ENCODE results near the gene TBC1D1. TPM values are rescaled to one million over a fixed set of nuclear protein-coding genes. Genes with fewer than 3 reads are reported as not detected.

TBC1D1 gene
- total and polyA plus RNA-seq, 2 of the 8 experiments (the other 6 are each of a cell fraction or from before 2014, with no cell fraction given) = 96.9 to 162 TPM

GRCh38 chr4:37980246-37980645, 89.4 kb downstream of the TBC1D1 start:
- DNase-seq (ENCODE audit: low read depth in 1 of 2, low spot score in 2 of 2) (no peak), FAIRE-seq (no peak)
- H2BK15ac ChIP-seq (ENCODE audit: low read length) = no peak overlapping the region
- no peaks in the 10 kb centered on the region for H3K36me3 ChIP-seq (ENCODE audit: control insufficient read depth in 2 of 4, insufficient read depth in 4 of 4, low read length in 3 of 4)
- no peak overlapping the region for H2BK12ac ChIP-seq (ENCODE audit: low read depth, low read length)
- no peak overlapping the region for H3K23ac ChIP-seq (ENCODE audit: insufficient read length)
- H4K5ac ChIP-seq (ENCODE audit: insufficient read length, low read depth, low read length) = no peak overlapping the region
- no peak overlapping the region for H3K4me2 ChIP-seq (ENCODE audit: insufficient read depth in 1 of 2, low read depth in 2 of 2, low read length in 2 of 2)
- no peak overlapping the region for H3K56ac ChIP-seq (replicated peaks; ENCODE audit: insufficient read length, low read depth, low read length)
- no peak overlapping the region for H2AFZ ChIP-seq (ENCODE audit: low read length)
- ChIA-PET CTCF (ENCODE audit: partially characterized antibody) (no interaction called here), POLR2A (ENCODE audit: partially characterized antibody) (interaction anchor here (4.9 kb wide), 1 partner anchor 9 kb away, joined by 26 read pairs; no protein-coding TSS in a partner anchor)
- no peaks in the 10 kb centered on the region for H3K9me3 ChIP-seq (ENCODE audit: insufficient read depth in 2 of 2, low read depth in 1 of 2, low read length in 1 of 2)
- no peak overlapping the region for H2BK5ac ChIP-seq (ENCODE audit: low read depth, low read length)
- H3K4me1 ChIP-seq (replicated peaks in 1 of 4; ENCODE audit: control insufficient read depth in 3 of 4, insufficient read depth in 4 of 4, low read length in 3 of 4) = peaks cover 8 to 22% (median 13%) of the 10 kb centered on the region in 4 experiments; a peak in 6 of 7 replicates
- H3K4ac ChIP-seq (replicated peaks; ENCODE audit: insufficient read length, low read depth, low read length) = no peak overlapping the region
- peaks cover 6 to 7% of the 10 kb centered on the region in 2 experiments for H4K20me1 ChIP-seq (replicated peaks in 1 of 2; ENCODE audit: control insufficient read depth in 1 of 2, insufficient read depth in 2 of 2, low read length in 2 of 2)
- H3K27me3 ChIP-seq (replicated peaks in 1 of 4; ENCODE audit: control insufficient read depth in 3 of 4, extremely low read depth in 1 of 4, insufficient read depth in 3 of 4, low read length in 3 of 4) = no peaks in the 10 kb centered on the region
- no peak overlapping the region for H3K9ac ChIP-seq (replicated peaks in 1 of 4; ENCODE audit: extremely low read depth in 1 of 4, low read depth in 3 of 4, low read length in 3 of 4)
- H4K8ac ChIP-seq (ENCODE audit: extremely low read depth, insufficient read depth, low read length) = no peak overlapping the region
- no peak overlapping the region for H2BK120ac ChIP-seq (replicated peaks; ENCODE audit: low read depth, low read length)
- no peaks in the 10 kb centered on the region for H3K79me1 ChIP-seq (ENCODE audit: low read depth, low read length)
- H3K4me3 ChIP-seq (ENCODE audit: extremely low read depth in 1 of 4, insufficient read depth in 2 of 4, low read depth in 3 of 4, low read length in 4 of 4) = no peak overlapping the region
- no peak overlapping the region for H4K91ac ChIP-seq (replicated peaks; ENCODE audit: insufficient read length, low read length)
- no peak overlapping the region for H3K27ac ChIP-seq (ENCODE audit: low read depth, low read length)
- WGBS, 2 experiments (ENCODE audit: extremely low coverage in 1 of 2, insufficient coverage in 1 of 2, insufficient read length in 1 of 2, insufficient replicate concordance in 2 of 2, low coverage in 1 of 2, low lambda C conversion rate in 2 of 2, missing lambda C conversion rate in 1 of 2) = 100% methylated on average over 1 of the region's 1 CpG; no CpG with 5 or more reads in 1 of the 2 experiments
- no peak overlapping the region for H2BK20ac ChIP-seq (ENCODE audit: low read length)
- H3K14ac ChIP-seq (ENCODE audit: insufficient read length) = no peak overlapping the region
- H3K79me2 ChIP-seq (ENCODE audit: control insufficient read depth in 1 of 2, insufficient read depth in 2 of 2, low read length in 2 of 2) = peaks cover 0 to 66% of the 10 kb centered on the region in 2 experiments; a peak in 3 of 4 replicates
- H3K23me2 ChIP-seq (ENCODE audit: low read depth, low read length) = peaks cover 3% of the 10 kb centered on the region; the same call in 1 of the 2 replicates
- H3K18ac ChIP-seq (ENCODE audit: extremely low read depth, low read length) = no peak overlapping the region
- H2AK5ac ChIP-seq (ENCODE audit: low read depth, low read length) = no peak overlapping the region
- TF ChIP-seq GABPA (IDR thresholded peaks at IDR 0.05; ENCODE audit: borderline replicate concordance, insufficient read depth, low read length) = no peak
- TF ChIP-seq NANOG (IDR thresholded peaks at IDR 0.05; ENCODE audit: insufficient read depth, low read depth, low read length, poor library complexity, severe bottlenecking) = no peak
- TF ChIP-seq SIRT6 (IDR thresholded peaks at IDR 0.05; ENCODE audit: low read length) = no peak
- TF ChIP-seq SIN3A (conservative IDR thresholded peaks at IDR 0.05 in 1 of 2, IDR thresholded peaks at IDR 0.05 in 1 of 2; ENCODE audit: low read depth in 1 of 2, low read length in 2 of 2) = no peak
- no peak for TF ChIP-seq POLR2AphosphoS5 (IDR thresholded peaks at IDR 0.05; ENCODE audit: low read depth, low read length)
- TF ChIP-seq BCL11A (IDR thresholded peaks at IDR 0.05; ENCODE audit: low read depth in 2 of 2, low read length in 2 of 2) = no peak
- no peak for TF ChIP-seq POU5F1 (IDR thresholded peaks at IDR 0.05; ENCODE audit: low read depth, low read length)
- no peak for TF ChIP-seq FOSL1 (IDR thresholded peaks at IDR 0.05; ENCODE audit: insufficient read depth, low read depth, low read length)
- TF ChIP-seq KDM1A (IDR thresholded peaks at IDR 0.05; ENCODE audit: borderline replicate concordance, low read length) = no peak
- TF ChIP-seq MAFK (IDR thresholded peaks at IDR 0.05; ENCODE audit: low read depth, low read length) = no peak
- TF ChIP-seq GTF2F1 (IDR thresholded peaks at IDR 0.05; ENCODE audit: borderline replicate concordance, low read depth, low read length) = no peak
- no peak for TF ChIP-seq CTBP2 (IDR thresholded peaks at IDR 0.05; ENCODE audit: borderline replicate concordance, insufficient read depth, insufficient read length, low read length)
- no peak for TF ChIP-seq TCF12 (IDR thresholded peaks at IDR 0.05; ENCODE audit: low read depth, low read length)
- no peak for TF ChIP-seq SIX5 (IDR thresholded peaks at IDR 0.05; ENCODE audit: low read depth, low read length)
